OCI-M1 (cell line): ENCODE measurements around the gene SERGEF.

Experiments used
- DNase-seq: peaks from one replicate; lab custom pipeline; 2025; lab: John Stamatoyannopoulos, UW

SERGEF gene

GRCh38 chr11:17770048-17770652, 242.7 kb downstream of the SERGEF start:
- peak; percentile 60 for DNase-seq

- DNase-seq: no peak
These were observed 243.6 kb downstream of the SERGEF start for GRCh38 chr11:17769218-17769617.

- DNase-seq: no peak
These were observed 244.3 kb downstream of the SERGEF start for GRCh38 chr11:17768547-17768946.

- no peak for DNase-seq
These were observed 244.9 kb downstream of the SERGEF start for GRCh38 chr11:17767914-17768313.

GRCh38 chr11:17767301-17767885, 245.5 kb downstream of the SERGEF start:
- no peak for DNase-seq

GRCh38 chr11:17766590-17766989, 246.3 kb downstream of the SERGEF start:
- DNase-seq: no peak

- DNase-seq: no peak
These were observed 246.8 kb downstream of the SERGEF start for GRCh38 chr11:17766073-17766359.

GRCh38 chr11:17765356-17766072, 247.3 kb downstream of the SERGEF start:
- DNase-seq: peak; percentile 10

- DNase-seq: no peak
These were observed 248.2 kb downstream of the SERGEF start for GRCh38 chr11:17764446-17765218.

- no peak for DNase-seq
These were observed 249.1 kb downstream of the SERGEF start for GRCh38 chr11:17763703-17764102.

GRCh38 chr11:17763244-17763643, 249.6 kb downstream of the SERGEF start:
- no peak for DNase-seq

GRCh38 chr11:17762309-17762974, 250.4 kb downstream of the SERGEF start:
- DNase-seq: peak; percentile 37

- DNase-seq: peak; percentile 27
These were observed 252.5 kb downstream of the SERGEF start for GRCh38 chr11:17760102-17761029.

- no peak for DNase-seq
These were observed 257.0 kb downstream of the SERGEF start for GRCh38 chr11:17755891-17756290.

GRCh38 chr11:17753641-17754040, 259.2 kb downstream of the SERGEF start:
- DNase-seq: no peak

GRCh38 chr11:17753153-17753552, 259.7 kb downstream of the SERGEF start:
- no peak for DNase-seq

- DNase-seq: no peak
These were observed 260.7 kb downstream of the SERGEF start for GRCh38 chr11:17752144-17752543.

GRCh38 chr11:17751558-17751957, 261.3 kb downstream of the SERGEF start:
- DNase-seq: no peak

GRCh38 chr11:17750801-17751165, 262.1 kb downstream of the SERGEF start:
- DNase-seq: no peak

- DNase-seq: no peak
These were observed 262.6 kb downstream of the SERGEF start for GRCh38 chr11:17750013-17750800.
